ENCODE measurements around the gene YKT6.

The YKT6 gene

GRCh38 chr7:44188480-44189225 is 12.1 kb upstream of the YKT6 start:
- DNase-seq (ENCODE audit: low read depth): no peak
- H3K4me3 ChIP-seq (ENCODE audit: low read length): no peak overlapping the region
- TF ChIP-seq CTCF (conservative IDR thresholded peaks at IDR 0.05; ENCODE audit: low read depth, low read length): no peak

- no peak within 1 kb of the TSS for H3K4me3 ChIP-seq (ENCODE audit: low read length)
- TF ChIP-seq CTCF (conservative IDR thresholded peaks at IDR 0.05; ENCODE audit: low read depth, low read length): no peak
- no peak for DNase-seq (ENCODE audit: low read depth)
These were observed 11.3 kb upstream of the YKT6 start, which contains the start of gene GCK for GRCh38 chr7:44189286-44189992. Gene GCK (minus strand): TSS chr7:44189439. CDS start chr7:44188953, 486 bp downstream.

GRCh38 chr7:44189993-44190872 is 10.5 kb upstream of the YKT6 start:
- no peak for DNase-seq (ENCODE audit: low read depth)
- no peak for TF ChIP-seq CTCF (conservative IDR thresholded peaks at IDR 0.05; ENCODE audit: low read depth, low read length)
- no peak overlapping the region for H3K4me3 ChIP-seq (ENCODE audit: low read length)

GRCh38 chr7:44191171-44191570 is 9.6 kb upstream of the YKT6 start:
- no peak for TF ChIP-seq CTCF (conservative IDR thresholded peaks at IDR 0.05; ENCODE audit: low read depth, low read length)
- H3K4me3 ChIP-seq (ENCODE audit: low read length): no peak overlapping the region

GRCh38 chr7:44193011-44193802 is 7.6 kb upstream of the YKT6 start:
- DNase-seq (ENCODE audit: low read depth): no peak
- H3K4me3 ChIP-seq (ENCODE audit: low read length): no peak overlapping the region
- no peak for TF ChIP-seq CTCF (conservative IDR thresholded peaks at IDR 0.05; ENCODE audit: low read depth, low read length)

More at GRCh38 chr7:44191171-44191570, 9.6 kb upstream of the YKT6 start:
- DNase-seq (ENCODE audit: low read depth): no peak

GRCh38 chr7:44194069-44194468 is 6.7 kb upstream of the YKT6 start:
- DNase-seq (ENCODE audit: low read depth): no peak
- TF ChIP-seq CTCF (conservative IDR thresholded peaks at IDR 0.05; ENCODE audit: low read depth, low read length): no peak
- H3K4me3 ChIP-seq (ENCODE audit: low read length): no peak overlapping the region

Data from retinal pigment epithelial cell (primary cell).